ENCODE data around the gene OR2W3.

OR2W3 gene

GRCh38 chr1:247923941-247924340 lies 28.6 kb downstream of the OR2W3 start:
- no peak for DNase-seq

GRCh38 chr1:247924868-247925267 lies 29.5 kb downstream of the OR2W3 start, which contains the start of gene OR2AJ1:
Gene OR2AJ1 (plus strand): TSS chr1:247924889. CDS start chr1:247933769, 8,880 bp downstream.
- DNase-seq = no peak

GRCh38 chr1:247933989-247934388 lies 38.6 kb downstream of the OR2W3 start:
- no peak for DNase-seq

GRCh38 chr1:247935781-247936180 lies 40.4 kb downstream of the OR2W3 start:
- no peak for DNase-seq

GRCh38 chr1:247936415-247936814 lies 41.0 kb downstream of the OR2W3 start:
- no peak for DNase-seq

- peak; percentile 95 for DNase-seq
These were observed 41.8 kb downstream of the OR2W3 start for GRCh38 chr1:247936965-247937734.

- DNase-seq = no peak
These were observed 47.2 kb downstream of the OR2W3 start for GRCh38 chr1:247942624-247943023.

Data from stimulated activated CD4-positive, alpha-beta T cell treated with anti-CD3 and anti-CD28 coated beads, Interleukin-4, amount 100 ng/mL, for 1 hour (primary cell).